Central memory CD4-positive, alpha-beta T cell (primary cell): ENCODE measurements around the gene TMEM154.

Source experiments
- DNase-seq: peaks from one replicate; pipeline ENCODE4 v3.0.0; 2022

TMEM154 gene

DNA sequence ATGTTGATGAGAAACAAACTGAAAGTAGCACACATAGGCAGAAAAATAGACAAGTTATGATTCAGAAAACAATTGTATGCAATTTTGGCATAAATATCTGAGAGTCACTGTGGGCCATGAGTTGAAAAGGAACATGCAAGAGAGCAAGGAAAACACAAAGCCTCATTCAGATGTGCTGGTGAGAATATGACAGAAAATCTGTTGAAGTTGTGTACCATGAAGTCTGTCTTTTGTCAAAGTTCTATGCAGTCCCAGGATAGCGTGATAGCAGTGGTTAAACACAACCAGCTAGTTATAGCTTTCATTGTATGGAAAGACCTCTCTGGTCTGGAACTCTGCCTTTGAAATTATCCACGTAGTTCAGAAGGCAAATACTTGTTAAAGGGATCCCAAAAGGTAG lies 53.0 kb downstream of the TMEM154 start:
- DNase-seq, result no peak

DNA sequence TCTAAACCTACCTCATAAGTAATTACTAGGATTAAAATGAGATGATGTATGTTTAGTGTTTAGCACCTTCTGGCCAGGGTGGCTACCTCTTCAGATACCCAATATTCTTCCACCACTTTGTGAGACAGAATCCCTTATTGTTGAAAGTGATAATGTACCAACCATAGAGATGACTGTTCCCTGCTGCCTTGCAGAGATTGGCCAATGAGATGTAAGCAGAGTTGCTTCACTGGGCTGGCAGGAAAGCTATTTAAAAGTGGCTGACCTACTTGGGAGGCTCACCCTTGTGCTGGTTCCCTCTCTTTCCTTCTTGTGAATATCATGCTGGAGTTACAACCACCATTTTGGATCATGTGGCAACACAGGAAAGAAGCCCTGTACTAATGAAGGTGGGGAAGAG lies 58.9 kb downstream of the TMEM154 start:
- DNase-seq, result no peak

DNA sequence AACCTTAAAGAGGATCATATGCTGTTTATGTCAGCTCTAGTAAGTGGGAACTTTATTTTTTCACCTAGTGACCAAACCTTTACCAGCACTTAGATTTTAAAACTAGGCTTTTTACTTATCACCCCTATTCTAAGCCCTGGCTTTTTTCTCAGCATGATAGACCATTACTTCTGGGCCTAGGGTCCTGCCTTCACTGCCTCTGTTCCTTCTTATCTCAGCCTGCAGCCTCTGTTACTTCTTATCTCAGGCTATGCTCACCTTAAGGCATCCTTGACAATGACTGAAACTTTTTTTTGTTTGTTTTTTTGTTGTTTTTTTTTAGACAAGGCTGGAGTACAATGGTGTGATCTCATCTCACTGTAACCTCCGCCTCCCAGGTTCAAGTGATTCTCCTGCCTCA lies 59.6 kb downstream of the TMEM154 start:
- no peak for DNase-seq

DNA sequence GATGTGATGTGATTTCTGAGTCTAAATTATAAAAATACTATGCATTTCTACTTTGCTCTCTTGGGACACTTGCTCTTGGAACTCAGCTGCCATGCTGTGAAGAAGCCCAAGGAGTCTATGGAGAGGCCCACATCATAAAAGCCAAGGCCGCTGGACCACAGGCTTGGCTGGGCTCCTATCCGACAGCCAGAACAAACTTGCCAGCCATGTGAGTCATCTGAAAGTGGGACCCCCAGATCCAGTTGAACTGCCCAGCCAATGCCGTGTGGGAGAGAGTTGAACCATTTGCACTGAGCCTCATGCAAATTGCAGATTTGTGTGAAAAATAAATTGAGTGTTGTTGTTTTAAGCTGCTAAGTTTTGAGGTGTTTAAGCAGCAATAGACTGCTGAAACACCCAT lies 60.2 kb downstream of the TMEM154 start:
- DNase-seq, result no peak

DNA sequence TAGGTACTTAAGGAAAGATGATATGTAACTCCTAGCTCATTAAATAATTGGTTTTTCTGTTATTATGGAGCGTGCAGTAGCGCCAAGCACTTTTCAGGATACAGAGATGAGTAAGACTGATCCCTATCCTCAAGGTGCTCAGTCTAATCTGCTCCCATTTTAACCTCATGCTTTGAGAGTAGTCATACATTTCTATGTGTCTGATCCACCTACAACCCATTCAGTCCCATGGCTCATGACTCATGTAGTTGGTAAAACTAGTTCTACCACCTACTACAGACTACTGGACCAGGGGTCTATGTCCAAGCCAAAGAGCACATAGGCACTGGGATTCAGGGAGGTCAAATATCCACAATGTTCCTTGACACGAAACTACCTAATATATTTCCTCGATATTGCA lies 60.8 kb downstream of the TMEM154 start:
- DNase-seq, result no peak

DNA sequence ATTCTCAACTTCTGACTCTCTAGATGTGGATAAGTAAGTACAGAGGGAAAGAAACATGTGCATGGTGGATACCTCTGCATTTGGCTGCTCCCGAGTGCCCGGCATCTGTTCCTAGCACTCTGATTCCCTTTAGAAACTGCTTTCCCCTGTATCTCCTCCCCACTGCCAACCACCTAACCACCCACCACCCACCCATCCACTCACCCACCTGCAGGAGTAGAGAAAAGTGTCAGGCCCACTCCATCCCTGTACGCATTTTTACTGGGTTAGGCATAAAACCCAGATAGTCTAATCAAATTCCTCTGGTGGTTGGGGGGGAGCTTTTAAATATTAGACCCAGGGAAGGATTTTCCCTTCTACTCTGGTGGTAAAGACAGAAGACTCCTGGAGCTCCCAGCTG lies 63.0 kb downstream of the TMEM154 start:
- DNase-seq, result no peak

DNA sequence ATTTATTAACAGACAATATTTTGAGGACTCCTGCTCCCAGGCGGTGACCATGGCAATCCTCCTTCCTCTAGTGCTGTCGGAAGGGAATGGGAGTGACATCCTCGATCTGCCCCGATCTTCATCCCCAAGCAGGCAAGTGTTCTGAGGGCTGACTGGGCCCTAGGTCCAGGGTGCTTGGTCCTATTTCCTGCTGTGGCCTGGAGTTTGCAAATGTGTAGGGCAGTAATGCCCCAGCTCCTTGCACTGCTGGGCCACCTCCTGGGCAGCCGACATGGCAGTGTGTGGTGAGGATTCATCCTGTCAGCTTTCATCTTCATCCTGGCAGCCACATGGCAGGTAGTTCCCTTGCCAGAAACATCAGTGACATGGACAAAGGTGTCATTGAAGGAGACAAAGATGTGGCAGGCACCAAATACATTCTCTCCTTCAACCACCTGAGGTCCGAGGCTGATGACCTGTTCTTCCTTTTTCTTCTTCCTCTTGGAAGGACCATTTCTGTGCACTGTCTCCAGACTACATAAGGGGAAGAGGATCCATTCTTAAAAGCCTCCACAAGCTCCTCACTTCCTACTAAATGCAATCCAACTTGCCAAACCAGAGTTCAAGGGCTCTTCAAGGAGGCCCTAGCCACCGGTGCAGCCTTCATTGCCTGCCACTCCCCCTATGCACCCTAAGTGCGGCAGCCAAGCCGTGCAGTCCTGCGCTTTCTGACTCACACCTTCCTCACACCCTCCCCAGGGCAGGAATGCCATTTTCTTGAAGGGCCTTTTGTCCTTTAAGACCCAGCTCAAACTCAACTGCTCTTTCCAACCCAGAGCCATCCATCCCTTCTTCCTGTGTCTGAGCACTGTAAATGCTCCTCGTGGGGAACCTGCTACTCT lies 65.7 kb downstream of the TMEM154 start:
- DNase-seq, result no peak

DNA sequence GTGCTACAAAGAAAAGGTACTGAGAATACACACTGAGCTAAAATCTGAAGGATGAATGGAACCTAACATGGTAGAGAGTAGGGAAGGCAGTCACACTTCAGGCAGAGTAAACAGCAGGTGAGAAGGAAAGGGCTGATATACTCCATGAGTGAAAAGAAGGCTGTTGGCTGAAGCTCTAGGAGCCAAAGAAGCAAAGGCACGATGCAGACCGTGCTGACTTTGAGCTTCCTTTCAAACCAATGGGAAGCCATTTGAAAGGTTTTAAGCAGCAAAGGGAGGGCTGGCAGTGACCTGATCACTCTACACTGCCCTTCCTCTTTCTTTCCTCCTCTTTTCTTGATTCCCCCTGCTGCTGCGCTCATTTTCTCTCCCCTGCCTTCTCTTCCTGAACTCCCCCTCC lies 66.4 kb downstream of the TMEM154 start:
- no peak for DNase-seq

DNA sequence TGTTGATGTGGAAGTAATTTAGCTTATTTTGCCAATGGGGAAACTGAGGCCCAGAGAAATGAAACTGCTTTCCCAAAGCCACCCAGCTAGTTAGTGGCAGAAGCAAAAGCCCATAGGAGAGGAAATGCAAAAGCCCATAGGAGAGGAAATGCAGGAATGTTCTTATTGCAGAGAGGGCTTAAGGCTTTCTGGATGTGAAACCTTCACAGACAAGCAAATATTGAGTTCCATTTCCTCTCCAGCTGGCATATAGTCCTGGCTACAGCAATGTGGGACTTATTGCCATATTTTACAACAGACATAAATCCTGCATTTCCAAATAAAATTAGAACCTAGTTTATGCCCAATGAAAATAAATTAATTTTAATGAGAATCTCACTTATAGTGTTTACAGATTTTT lies 69.7 kb downstream of the TMEM154 start:
- no peak for DNase-seq

DNA sequence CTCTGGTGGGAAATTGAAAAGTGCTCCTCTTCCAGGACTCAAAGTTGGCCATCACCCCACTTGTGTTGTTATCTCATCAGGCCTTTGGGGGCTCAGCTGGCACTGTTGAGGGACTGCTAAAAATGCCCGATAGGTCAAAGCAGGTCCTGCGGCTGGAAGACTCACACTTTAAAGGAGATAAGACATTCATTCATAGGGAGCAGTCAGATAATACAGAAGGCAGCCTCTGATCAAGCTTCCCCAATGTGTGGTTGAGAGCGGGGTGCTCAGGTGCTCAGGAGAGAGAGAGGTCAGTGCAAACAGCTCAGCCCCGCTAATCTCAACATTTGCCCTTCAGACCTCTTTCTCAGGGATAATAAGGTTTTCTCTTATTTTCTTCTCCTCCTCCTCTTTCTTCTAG lies 70.3 kb downstream of the TMEM154 start:
- no peak for DNase-seq

DNA sequence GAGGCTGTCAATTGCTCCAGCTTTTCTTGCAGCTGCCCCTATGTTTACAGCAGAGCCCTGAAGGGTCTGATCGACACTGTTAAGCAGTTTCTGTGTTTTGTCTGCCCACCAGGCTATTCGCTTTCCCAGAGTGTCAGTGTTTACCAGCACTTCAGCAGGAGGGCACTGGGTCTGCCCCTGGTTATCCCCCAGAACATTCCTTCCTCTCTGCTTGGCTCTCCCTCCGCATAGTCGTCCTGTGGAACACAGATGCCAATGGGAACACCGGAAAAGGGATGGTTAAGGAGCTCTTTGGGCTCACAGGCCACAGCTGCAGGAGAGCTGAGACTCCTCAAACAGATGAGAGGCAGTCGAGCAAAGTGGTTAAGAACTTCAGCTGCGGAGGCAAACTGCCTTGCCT lies 72.6 kb downstream of the TMEM154 start:
- no peak for DNase-seq

DNA sequence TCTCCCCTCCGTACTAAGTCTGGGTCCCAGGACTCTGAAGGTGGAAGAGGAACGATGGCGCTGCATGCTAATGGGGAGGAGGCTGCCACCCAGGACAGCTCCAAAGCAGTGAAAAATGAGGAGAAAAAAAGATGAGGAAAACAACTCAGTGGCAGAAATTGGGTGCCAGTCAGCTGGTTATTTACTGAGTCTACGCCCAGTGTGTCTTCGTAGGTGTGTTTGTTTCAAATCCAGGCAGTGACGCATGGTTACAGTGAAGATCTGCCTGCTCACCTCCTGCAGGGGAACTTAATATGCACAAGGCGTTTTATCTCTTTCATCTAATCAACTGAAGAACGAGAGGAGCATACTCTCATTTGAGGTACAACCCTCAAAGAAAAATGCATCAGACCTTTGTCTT lies 73.0 kb downstream of the TMEM154 start:
- peak; percentile 58 for DNase-seq

DNA sequence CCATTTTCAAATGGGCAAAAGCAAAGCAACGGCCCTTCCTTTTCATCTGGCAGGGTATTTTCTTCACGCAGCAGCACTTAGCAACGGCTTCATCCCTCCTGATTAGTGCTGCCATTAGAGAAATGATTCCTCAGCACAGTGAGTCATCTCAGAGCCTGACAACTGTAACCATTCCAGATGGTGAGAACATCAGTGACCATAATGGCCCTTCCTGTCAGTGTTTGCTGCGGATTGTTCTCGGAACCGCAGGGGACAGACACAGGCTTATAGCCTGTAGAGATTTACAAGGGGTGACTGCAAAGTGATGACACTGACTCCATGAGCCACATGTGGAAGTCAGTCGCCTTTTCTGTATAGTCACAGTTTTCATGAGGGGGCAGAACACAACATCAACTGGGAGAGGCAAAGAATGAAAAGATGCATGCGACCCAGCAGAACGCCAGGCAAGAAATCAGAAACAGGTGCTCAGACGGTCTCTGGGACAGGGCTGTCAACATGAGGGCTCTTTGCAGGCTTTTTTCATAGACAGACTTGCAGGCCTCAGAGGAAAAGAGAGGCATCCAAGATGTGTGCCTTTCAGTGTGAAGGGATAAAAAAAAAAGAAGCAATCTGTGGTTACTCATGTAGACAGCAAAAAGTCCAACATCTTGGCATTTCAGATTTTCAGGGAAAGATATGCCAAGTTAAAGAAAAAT lies 74.0 kb downstream of the TMEM154 start:
- DNase-seq, result no peak

DNA sequence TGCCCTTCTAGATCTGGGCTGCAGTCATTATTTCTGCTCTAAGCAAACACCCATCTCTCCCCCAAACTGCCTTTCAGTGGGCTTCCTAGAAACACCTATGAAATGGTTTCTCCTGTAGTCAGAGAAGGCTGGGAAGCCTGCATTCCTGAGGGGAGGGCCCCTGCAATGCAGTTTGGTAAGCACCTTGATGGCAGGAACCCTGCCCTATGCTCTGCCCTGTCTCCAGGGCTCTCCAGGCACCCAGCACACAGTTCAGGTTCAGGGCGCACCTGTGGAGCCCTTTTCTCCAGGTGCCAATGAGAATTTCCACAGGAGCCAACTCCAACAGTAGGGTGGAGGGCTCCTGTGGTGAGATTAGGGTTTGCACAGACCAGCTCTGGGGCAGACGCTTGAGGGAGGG lies 74.8 kb downstream of the TMEM154 start:
- DNase-seq, result no peak

DNA sequence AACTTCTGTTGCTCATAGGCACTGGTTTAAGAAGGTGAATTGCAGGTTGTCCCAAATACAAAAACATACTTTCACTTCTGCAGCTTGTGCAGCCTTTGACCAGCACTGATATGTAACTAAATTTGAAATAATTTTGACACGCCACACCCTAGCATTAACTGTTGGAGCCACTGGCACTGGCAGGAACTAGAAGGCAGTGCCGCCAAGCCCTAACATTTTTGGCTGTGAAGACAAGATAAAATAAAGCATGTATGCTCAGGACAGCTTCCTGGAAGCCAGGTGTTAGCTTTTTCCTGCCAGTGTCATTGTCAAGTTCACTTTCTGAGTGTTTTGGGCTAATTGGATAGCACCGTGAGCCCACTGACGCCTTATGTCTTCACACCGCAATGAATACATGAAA lies 78.6 kb downstream of the TMEM154 start:
- DNase-seq, result no peak

DNA sequence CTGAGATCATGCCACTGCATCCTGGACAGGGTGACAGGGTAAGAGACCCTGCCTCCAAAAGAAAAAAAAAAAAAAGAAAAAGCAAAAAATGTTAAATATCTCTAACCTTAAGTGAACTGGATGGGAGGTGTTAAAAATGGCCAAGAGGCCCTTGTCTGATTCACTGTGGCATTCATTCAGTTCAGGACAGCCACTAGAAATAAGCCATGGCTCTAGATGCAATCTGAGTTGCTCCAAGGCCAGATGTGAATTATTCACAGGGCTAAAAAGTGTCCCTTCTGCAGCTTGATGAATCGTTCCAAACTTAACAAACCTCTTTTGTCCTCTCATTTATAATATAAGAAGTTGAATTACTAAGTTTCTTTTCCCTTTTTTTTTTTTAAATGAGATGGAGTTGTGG lies 80.2 kb downstream of the TMEM154 start:
- DNase-seq, result no peak

DNA sequence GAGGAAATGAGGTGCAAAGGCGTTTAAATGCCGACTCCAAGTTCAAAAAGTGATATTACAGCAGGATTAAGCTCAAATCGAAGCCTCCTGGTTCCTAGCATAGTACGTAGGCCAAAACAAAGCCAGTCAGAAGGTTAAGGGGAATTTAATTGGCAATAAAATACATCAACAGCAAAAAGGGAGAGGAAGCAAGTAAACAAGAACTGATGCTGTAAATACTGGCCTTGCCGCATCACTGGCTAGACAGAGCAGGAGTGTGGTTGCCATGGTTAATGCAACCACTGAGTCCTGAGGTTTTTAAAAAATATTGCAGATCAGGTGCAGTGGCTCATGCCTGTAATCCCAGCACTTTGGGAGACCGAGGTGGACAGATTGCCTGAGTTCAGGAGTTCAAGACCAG lies 80.7 kb downstream of the TMEM154 start:
- DNase-seq, result no peak

DNA sequence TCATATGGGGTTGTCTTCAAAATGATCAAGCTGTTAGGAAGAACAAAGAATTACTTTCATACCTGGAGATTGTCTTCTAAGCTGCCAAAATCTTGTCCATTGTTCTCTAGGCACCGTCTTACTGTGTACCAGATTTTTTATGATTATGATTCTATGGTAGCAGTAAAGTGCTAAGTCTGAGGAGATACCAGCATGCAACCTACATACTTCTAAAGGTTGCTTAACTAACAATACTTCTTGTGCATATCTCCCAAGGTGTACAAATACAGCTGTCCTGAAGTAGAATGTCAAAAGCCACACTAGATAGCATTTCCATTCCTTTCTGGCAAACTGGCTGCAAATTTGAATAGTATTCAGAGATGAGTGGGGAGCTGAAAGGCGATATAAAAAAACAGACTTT lies 81.3 kb downstream of the TMEM154 start:
- DNase-seq, result no peak

DNA sequence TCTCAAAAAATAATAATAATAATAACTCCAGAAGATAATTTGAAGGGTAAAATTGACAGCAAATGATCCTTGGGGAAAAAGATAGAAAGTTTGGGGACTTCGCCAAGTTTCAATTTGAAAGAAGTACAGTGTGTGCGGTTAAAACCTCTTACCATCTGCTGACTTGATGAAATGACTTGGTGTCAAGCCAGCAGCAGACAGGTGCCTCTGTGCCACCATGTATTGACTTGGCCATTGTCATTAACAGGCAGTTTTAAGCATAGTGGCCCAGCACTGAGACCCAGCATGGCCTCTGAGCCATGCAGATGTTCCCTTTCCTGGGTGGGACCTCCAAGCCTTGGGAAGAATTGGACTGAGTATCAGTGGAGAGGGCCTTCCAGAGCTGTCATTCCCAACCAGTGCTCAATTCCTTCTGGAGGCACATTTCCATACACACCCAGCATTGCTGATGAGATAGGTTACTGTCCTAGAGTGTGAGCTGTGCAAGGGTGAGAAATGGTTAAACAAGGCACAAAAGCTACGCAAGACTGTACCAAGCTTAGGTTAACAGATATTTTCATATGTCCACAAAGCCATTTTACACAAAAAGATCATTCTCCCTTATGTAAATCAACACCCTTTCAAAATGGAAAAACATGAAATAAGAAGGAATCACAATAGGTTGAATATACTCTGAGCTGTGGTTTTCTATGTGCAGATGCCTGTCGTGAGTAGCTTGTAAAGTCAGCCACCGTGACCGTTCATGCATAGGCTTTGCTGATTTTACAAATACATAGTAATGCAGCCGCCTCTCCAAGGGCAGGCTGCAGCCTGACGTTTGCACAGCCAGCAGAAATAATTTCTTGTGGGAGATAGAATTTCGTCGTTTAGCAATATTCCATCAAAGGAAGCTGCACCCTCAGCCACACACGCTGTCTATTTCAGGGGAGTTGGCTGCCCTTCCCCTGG lies 84.5 kb downstream of the TMEM154 start:
- DNase-seq, result no peak

DNA sequence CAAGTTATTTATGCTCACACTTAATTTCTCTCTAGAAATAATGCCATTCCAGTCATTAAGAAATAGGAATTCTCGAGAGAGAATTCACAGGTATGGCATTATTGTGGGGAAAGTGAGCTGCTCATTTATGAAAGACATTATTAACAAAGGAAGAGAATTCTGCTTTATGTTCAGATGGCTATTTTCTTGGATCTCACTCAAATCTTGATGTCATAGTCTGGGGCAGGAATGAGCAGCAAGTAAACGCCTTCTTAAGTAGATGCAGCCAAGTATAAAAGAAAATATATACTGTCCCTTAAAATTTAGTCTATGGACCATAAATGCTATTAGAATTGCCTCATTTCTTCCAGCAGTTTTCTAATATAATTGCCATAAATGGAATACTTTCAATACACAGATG lies 85.7 kb downstream of the TMEM154 start:
- no peak for DNase-seq

DNA sequence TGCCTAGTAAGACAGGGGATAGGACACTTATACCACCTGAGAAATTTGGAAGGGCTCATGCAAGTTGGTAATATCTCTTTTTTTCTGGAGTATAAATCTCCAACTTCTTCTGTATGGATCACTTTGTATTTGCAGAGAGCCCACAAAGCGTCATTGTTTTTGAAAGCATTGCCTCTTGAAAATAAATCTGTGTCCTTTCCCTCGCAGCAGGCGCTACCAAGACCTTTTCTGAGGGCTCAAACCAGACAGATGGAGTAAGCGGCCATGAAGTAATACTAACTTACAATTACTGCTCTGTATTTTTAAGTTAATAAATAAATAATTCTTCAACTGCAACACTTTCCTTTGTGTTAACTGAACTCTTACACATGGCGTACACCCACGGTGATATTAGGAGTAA lies 87.9 kb downstream of the TMEM154 start:
- DNase-seq, result no peak

DNA sequence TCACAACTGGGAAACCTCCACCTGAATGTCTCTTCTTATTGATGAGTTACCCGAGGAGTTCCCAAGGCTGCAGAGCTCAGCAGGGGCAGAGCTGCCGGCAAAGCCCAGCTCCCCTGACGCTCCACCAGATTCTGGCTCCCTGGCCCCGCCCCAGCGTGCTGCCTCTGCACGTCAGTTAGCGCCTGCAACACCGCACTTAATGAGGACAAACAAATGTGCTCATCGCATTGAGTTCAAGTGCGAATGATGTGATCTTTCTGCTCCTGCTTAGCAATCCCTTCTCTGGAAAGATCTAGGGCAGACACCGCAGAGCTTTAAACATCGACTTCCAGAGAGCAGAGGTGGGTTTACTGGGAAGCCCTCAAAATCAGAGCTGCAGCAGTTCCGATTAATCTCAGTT lies 88.4 kb downstream of the TMEM154 start:
- peak; percentile 16 for DNase-seq
